Erythroblast (primary cell): ENCODE data around the gene CDH2.

Experiments
- GATA1 ChIP-seq: IDR thresholded peaks from 2 replicates; pipeline ENCODE4 v1.6.1; 2011; ENCODE audit warnings: low read depth, mild to moderate bottlenecking, control low read depth, low read length, moderate library complexity
- POLR2A ChIP-seq: IDR thresholded peaks from 2 replicates; pipeline ENCODE4 v1.6.1; 2011; ENCODE audit warnings: mild to moderate bottlenecking, low read length

- no peak for TF ChIP-seq POLR2A
- TF ChIP-seq GATA1 = no peak
These were observed 17.9 kb downstream of the CDH2 start for GRCh38 chr18:28159055-28159454.
